ENCODE data around the gene KRT35.

The KRT35 gene

GRCh38 chr17:41511116-41511515 is 30.2 kb upstream of the KRT35 start:
- DNase-seq, result no peak

- no peak for DNase-seq
Measured at GRCh38 chr17:41510251-41511065, 29.5 kb upstream of the KRT35 start.

- DNase-seq, result no peak
Measured at GRCh38 chr17:41507315-41507880, 26.4 kb upstream of the KRT35 start.

- no peak for DNase-seq
Measured at GRCh38 chr17:41505809-41506767, 25.1 kb upstream of the KRT35 start.

GRCh38 chr17:41505007-41505808 is 24.3 kb upstream of the KRT35 start, which contains the start of gene KRT13:
KRT13 (minus strand) TSS chr17:41505612; CDS start chr17:41505550, 62 bp downstream.
- no peak for DNase-seq

- no peak for DNase-seq
Measured at GRCh38 chr17:41504246-41504977, 23.5 kb upstream of the KRT35 start.

GRCh38 chr17:41503202-41503601 is 22.3 kb upstream of the KRT35 start:
- DNase-seq, result no peak

GRCh38 chr17:41500131-41500911 is 19.4 kb upstream of the KRT35 start:
- DNase-seq, result no peak

- DNase-seq, result no peak
Measured at GRCh38 chr17:41499714-41500113, 18.8 kb upstream of the KRT35 start.

- no peak for DNase-seq
Measured at GRCh38 chr17:41498276-41498675, 17.3 kb upstream of the KRT35 start.

- no peak for DNase-seq
Measured at GRCh38 chr17:41496803-41497484, 16.0 kb upstream of the KRT35 start.

- no peak for DNase-seq
Measured at GRCh38 chr17:41494524-41494923, 13.6 kb upstream of the KRT35 start.

- DNase-seq, result no peak
Measured at GRCh38 chr17:41492771-41493170, 11.8 kb upstream of the KRT35 start.

GRCh38 chr17:41492351-41492750 is 11.4 kb upstream of the KRT35 start:
- DNase-seq, result peak; percentile 15

- DNase-seq, result no peak
Measured at GRCh38 chr17:41491476-41491875, 10.5 kb upstream of the KRT35 start.

GRCh38 chr17:41490000-41490990 is 9.3 kb upstream of the KRT35 start:
- no peak for DNase-seq

- DNase-seq, result no peak
Measured at GRCh38 chr17:41489531-41489930, 8.6 kb upstream of the KRT35 start, which contains the start of gene KRT36. KRT36 (minus strand) TSS chr17:41489910; CDS start chr17:41489864, 46 bp downstream.

- DNase-seq, result no peak
Measured at GRCh38 chr17:41486809-41487530, 6.0 kb upstream of the KRT35 start.
